K562 (cell line): ENCODE results near the gene TMCC2. TPM values are rescaled to one million over a fixed set of nuclear protein-coding genes. Genes with fewer than 3 reads are reported as not detected.
A peak's percentile ranks its signal among the peaks of the same experiment; 100 is the strongest.

Experiments
- FOXJ3 ChIP-seq: sonication (generic); formaldehyde crosslinking; IDR thresholded peaks from 2 replicates; pipeline ENCODE4 v1.4.0; 2020; ENCODE audit warnings: mild to moderate bottlenecking, missing genetic modification reagents
- HSF4 ChIP-seq: fragments of 250-450 bp; sonication (Bioruptor Pico); IDR thresholded peaks from 2 replicates; pipeline ENCODE4 v2.1.2; 2022; ENCODE audit warnings: mild to moderate bottlenecking, moderate library complexity, borderline replicate concordance
- LARP7 ChIP-seq: fragments of 450-650 bp; IDR thresholded peaks from 2 replicates; pipeline ENCODE4 v1.6.1; 2016
- MYNN ChIP-seq, 2 experiments: sonication (generic); formaldehyde crosslinking in 1 of 2; IDR thresholded peaks; 2 replicates each; pipeline versions ENCODE4 v1.5.0 to v1.6.1; 2016 to 2020; ENCODE audit warnings: antibody characterized with exemption in 1 of 2, missing genetic modification reagents in 1 of 2
- PYGO2 ChIP-seq: fragments of 450-650 bp; IDR thresholded peaks from 2 replicates; pipeline ENCODE4 v1.6.1; 2016; ENCODE audit warnings: mild to moderate bottlenecking, missing genetic modification characterization, moderate library complexity, missing compliant biosample characterization
- ZNF212 ChIP-seq: fragments of 450-650 bp; formaldehyde crosslinking; IDR thresholded peaks from 2 replicates; pipeline ENCODE4 v1.4.0; 2020; ENCODE audit warnings: mild to moderate bottlenecking
- ZNF217 ChIP-seq: sonication (generic); formaldehyde crosslinking; IDR thresholded peaks from 2 replicates; pipeline ENCODE4 v1.8.0; 2022; ENCODE audit warnings: mild to moderate bottlenecking, missing genetic modification reagents
- ZNF668 ChIP-seq: fragments of 250-450 bp; sonication (Bioruptor Pico); IDR thresholded peaks from 2 replicates; pipeline ENCODE4 v1.8.0; 2022; ENCODE audit warnings: mild to moderate bottlenecking, inconsistent platforms
- ZNF695 ChIP-seq: fragments of 450-650 bp; formaldehyde crosslinking; IDR thresholded peaks from 2 replicates; pipeline ENCODE4 v1.4.0; 2020; ENCODE audit warnings: mild to moderate bottlenecking, moderate library complexity
- polyA plus RNA-seq, 8 experiments: library from polyadenylated mRNA; depleted of rRNA in 4 of 8; stranded (reverse) in 5 of 8; unstranded in 3 of 8; fragments of >200 nt; fragmentation: Nextera tagmentation in 2 of 8; fragmentation: Illumina TruSeq in 1 of 8; extraction: Ambion mirVana in 2 of 8; extraction: Trizol in 1 of 8; gene quantifications; 2 replicates each; pipeline versions ENCODE4 v1.2.1 to v1.2.3, GENCODE V29; 2011 to 2014; ENCODE audit warnings: inconsistent platforms in 1 of 8, missing spikeins in 1 of 8
- total RNA-seq, 7 experiments: library from RNA; depleted of rRNA in 6 of 7; stranded (reverse); fragments of >200 nt in 6 of 7; fragmentation: Illumina TruSeq in 2 of 7; extraction: Trizol in 2 of 7; gene quantifications; 2 replicates each; pipeline versions ENCODE4 v1.2.1 to v1.2.3, GENCODE V29; 2011 to 2021; ENCODE audit warnings: low replicate concordance in 1 of 7
- TF ChIP-seq, protein P1 (sequence below): fragments of 200-800 bp; sonication (Bioruptor generic); IDR thresholded peaks from 2 replicates; pipeline ENCODE4 v1.6.1; 2016; ENCODE audit warnings: missing genetic modification characterization, missing compliant biosample characterization
- TF ChIP-seq, protein P2 (sequence below): fragments of 200-800 bp; sonication (Bioruptor generic); IDR thresholded peaks from 2 replicates; pipeline ENCODE4 v1.6.1; 2017; ENCODE audit warnings: missing genetic modification characterization, missing compliant biosample characterization
- TF ChIP-seq, protein P3 (sequence below): fragments of 450-650 bp; IDR thresholded peaks from 2 replicates; pipeline ENCODE4 v1.6.1; 2016; ENCODE audit warnings: borderline replicate concordance
- TF ChIP-seq, protein P4 (sequence below), 2 experiments: fragments of 450-650 bp in 1 of 2; IDR thresholded peaks; 2 replicates each; pipeline ENCODE4 v1.6.1; 2011 to 2017; ENCODE audit warnings: low read depth in 2 of 2, antibody characterized with exemption in 1 of 2, borderline replicate concordance in 1 of 2, low read length in 1 of 2, mild to moderate bottlenecking in 1 of 2, mixed read lengths in 1 of 2; ENCODE audit not compliant: control insufficient read depth in 1 of 2
- TF ChIP-seq, protein P5 (sequence below): fragments of 450-650 bp; formaldehyde crosslinking; IDR thresholded peaks from 2 replicates; pipeline ENCODE4 v1.4.0; 2022; ENCODE audit warnings: missing genetic modification characterization

Gene TMCC2
- total and polyA plus RNA-seq, 9 of the 15 experiments (the other 6 are each of a cell fraction or from before 2014, with no cell fraction given) = 0.06 to 1.8 (median 0.98) TPM

DNA sequence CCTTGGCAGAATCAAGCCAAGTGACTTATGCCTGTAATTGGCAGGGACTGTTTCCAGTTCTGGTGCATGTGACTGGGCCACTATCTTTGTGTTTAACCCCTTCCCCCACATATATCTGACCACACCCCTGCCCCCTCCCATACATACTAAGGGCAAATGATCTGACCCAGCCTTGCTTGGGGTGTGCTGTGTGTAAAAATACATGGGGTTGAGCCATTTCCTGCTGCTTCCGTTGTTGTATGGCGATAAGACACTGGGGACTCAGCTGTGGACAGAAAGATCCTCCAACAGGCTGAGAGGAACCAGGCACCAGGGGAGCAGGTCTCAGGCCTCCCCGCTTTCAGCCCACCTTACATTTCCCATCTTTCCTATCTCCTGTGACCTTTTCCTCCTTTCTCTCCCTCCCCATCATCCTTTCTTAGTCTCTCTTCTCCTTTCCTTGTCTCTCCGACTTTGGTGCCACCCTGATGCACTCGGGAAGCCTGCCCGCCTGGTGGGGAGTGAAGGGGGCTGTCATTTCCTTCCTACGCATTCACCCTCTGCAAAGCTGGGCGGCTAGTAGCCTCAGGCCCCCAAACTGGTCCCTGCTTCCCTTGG lies 39.7 kb downstream of the TMCC2 start (continued):
- TF ChIP-seq, protein P1, sequence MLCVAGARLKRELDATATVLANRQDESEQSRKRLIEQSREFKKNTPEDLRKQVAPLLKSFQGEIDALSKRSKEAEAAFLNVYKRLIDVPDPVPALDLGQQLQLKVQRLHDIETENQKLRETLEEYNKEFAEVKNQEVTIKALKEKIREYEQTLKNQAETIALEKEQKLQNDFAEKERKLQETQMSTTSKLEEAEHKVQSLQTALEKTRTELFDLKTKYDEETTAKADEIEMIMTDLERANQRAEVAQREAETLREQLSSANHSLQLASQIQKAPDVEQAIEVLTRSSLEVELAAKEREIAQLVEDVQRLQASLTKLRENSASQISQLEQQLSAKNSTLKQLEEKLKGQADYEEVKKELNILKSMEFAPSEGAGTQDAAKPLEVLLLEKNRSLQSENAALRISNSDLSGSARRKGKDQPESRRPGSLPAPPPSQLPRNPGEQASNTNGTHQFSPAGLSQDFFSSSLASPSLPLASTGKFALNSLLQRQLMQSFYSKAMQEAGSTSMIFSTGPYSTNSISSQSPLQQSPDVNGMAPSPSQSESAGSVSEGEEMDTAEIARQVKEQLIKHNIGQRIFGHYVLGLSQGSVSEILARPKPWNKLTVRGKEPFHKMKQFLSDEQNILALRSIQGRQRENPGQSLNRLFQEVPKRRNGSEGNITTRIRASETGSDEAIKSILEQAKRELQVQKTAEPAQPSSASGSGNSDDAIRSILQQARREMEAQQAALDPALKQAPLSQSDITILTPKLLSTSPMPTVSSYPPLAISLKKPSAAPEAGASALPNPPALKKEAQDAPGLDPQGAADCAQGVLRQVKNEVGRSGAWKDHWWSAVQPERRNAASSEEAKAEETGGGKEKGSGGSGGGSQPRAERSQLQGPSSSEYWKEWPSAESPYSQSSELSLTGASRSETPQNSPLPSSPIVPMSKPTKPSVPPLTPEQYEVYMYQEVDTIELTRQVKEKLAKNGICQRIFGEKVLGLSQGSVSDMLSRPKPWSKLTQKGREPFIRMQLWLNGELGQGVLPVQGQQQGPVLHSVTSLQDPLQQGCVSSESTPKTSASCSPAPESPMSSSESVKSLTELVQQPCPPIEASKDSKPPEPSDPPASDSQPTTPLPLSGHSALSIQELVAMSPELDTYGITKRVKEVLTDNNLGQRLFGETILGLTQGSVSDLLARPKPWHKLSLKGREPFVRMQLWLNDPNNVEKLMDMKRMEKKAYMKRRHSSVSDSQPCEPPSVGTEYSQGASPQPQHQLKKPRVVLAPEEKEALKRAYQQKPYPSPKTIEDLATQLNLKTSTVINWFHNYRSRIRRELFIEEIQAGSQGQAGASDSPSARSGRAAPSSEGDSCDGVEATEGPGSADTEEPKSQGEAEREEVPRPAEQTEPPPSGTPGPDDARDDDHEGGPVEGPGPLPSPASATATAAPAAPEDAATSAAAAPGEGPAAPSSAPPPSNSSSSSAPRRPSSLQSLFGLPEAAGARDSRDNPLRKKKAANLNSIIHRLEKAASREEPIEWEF (CRISPR knock-in tag) = no peak
- TF ChIP-seq, protein P2, sequence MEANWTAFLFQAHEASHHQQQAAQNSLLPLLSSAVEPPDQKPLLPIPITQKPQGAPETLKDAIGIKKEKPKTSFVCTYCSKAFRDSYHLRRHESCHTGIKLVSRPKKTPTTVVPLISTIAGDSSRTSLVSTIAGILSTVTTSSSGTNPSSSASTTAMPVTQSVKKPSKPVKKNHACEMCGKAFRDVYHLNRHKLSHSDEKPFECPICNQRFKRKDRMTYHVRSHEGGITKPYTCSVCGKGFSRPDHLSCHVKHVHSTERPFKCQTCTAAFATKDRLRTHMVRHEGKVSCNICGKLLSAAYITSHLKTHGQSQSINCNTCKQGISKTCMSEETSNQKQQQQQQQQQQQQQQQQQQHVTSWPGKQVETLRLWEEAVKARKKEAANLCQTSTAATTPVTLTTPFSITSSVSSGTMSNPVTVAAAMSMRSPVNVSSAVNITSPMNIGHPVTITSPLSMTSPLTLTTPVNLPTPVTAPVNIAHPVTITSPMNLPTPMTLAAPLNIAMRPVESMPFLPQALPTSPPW (CRISPR knock-in tag) = peak; percentile 59
- TF ChIP-seq FOXJ3 (CRISPR knock-in tag) = no peak
- no peak for TF ChIP-seq ZNF695 (CRISPR knock-in tag)
- no peak for TF ChIP-seq HSF4
- TF ChIP-seq, protein P3, sequence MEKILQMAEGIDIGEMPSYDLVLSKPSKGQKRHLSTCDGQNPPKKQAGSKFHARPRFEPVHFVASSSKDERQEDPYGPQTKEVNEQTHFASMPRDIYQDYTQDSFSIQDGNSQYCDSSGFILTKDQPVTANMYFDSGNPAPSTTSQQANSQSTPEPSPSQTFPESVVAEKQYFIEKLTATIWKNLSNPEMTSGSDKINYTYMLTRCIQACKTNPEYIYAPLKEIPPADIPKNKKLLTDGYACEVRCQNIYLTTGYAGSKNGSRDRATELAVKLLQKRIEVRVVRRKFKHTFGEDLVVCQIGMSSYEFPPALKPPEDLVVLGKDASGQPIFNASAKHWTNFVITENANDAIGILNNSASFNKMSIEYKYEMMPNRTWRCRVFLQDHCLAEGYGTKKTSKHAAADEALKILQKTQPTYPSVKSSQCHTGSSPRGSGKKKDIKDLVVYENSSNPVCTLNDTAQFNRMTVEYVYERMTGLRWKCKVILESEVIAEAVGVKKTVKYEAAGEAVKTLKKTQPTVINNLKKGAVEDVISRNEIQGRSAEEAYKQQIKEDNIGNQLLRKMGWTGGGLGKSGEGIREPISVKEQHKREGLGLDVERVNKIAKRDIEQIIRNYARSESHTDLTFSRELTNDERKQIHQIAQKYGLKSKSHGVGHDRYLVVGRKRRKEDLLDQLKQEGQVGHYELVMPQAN = no peak
- no peak for TF ChIP-seq ZNF668 (CRISPR knock-in tag)
- TF ChIP-seq PYGO2 (tag) = no peak
- TF ChIP-seq, protein P4, sequence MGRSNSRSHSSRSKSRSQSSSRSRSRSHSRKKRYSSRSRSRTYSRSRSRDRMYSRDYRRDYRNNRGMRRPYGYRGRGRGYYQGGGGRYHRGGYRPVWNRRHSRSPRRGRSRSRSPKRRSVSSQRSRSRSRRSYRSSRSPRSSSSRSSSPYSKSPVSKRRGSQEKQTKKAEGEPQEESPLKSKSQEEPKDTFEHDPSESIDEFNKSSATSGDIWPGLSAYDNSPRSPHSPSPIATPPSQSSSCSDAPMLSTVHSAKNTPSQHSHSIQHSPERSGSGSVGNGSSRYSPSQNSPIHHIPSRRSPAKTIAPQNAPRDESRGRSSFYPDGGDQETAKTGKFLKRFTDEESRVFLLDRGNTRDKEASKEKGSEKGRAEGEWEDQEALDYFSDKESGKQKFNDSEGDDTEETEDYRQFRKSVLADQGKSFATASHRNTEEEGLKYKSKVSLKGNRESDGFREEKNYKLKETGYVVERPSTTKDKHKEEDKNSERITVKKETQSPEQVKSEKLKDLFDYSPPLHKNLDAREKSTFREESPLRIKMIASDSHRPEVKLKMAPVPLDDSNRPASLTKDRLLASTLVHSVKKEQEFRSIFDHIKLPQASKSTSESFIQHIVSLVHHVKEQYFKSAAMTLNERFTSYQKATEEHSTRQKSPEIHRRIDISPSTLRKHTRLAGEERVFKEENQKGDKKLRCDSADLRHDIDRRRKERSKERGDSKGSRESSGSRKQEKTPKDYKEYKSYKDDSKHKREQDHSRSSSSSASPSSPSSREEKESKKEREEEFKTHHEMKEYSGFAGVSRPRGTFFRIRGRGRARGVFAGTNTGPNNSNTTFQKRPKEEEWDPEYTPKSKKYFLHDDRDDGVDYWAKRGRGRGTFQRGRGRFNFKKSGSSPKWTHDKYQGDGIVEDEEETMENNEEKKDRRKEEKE (IDR thresholded peaks at IDR 0.05; ENCODE audit: borderline replicate concordance in 1 of 2, control insufficient read depth in 1 of 2, low read depth in 2 of 2, low read length in 1 of 2) = no peak
- no peak for TF ChIP-seq ZNF217 (CRISPR knock-in tag)
- no peak for TF ChIP-seq LARP7
- TF ChIP-seq, protein P5, sequence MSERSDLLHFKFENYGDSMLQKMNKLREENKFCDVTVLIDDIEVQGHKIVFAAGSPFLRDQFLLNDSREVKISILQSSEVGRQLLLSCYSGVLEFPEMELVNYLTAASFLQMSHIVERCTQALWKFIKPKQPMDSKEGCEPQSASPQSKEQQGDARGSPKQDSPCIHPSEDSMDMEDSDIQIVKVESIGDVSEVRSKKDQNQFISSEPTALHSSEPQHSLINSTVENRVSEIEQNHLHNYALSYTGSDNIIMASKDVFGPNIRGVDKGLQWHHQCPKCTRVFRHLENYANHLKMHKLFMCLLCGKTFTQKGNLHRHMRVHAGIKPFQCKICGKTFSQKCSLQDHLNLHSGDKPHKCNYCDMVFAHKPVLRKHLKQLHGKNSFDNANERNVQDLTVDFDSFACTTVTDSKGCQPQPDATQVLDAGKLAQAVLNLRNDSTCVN (CRISPR knock-in tag) = no peak
- TF ChIP-seq MYNN (IDR thresholded peaks at IDR 0.05) = no peak
- TF ChIP-seq MYNN (CRISPR knock-in tag; IDR thresholded peaks at IDR 0.05) = no peak
- no peak for TF ChIP-seq ZNF212 (CRISPR knock-in tag)
